GM12892 (cell line): Measurements from ENCODE around the gene SEMA6B.

ENCODE experiments used
- POLR2A ChIP-seq: IDR thresholded peaks from 2 replicates; pipeline ENCODE4 v1.6.1; 2011; ENCODE audit warnings: low read depth, low read length, control low read depth
- POLR2AphosphoS5 ChIP-seq: IDR thresholded peaks from 2 replicates; pipeline ENCODE4 v1.6.1; 2011; ENCODE audit warnings: low read depth, low read length, control low read depth
- TAF1 ChIP-seq: IDR thresholded peaks from 2 replicates; pipeline ENCODE4 v1.6.1; 2011; ENCODE audit warnings: low read depth, mild to moderate bottlenecking, control low read depth, low read length, borderline replicate concordance

DNA sequence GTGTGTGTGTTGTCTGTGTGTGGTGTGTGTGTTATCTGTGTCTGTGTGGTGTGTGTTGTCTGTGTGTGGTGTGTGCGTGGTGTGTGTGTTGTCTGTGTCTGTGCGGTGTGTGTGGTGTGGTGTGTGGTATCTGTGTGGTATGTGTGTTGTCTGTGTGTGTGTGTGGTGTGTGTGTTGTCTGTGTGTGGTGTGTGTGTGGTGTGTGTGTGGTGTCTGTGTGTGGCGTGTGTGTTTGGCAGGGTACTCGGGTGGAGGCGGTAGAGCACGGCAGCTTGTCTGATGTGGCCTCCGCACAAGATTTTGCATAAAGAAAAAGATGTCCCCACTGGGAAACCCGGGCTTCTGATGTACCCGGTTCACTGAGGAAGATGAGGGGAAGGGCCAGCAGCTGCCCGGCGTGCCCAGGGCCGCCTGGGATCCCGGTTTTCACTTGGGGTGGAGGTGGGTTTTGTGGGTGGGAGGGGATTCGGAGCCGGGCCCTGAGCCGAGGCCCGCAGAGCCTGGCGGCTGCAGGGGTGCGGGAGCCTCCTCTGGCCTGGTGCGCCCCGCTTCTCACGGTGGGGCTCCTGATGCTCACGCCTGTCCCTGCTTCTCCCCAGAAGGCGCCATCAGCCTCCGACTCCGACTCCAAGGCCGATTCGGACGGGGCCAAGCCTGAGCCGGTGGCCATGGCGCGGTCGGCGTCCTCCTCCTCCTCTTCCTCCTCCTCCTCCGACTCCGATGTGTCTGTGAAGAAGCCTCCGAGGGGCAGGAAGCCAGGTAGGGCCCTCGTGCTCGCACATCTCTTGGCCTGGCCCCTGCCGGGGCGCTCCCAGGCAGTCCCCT, 66.2 kb downstream of the SEMA6B start:
- TF ChIP-seq TAF1 (no peak), POLR2A (no peak), POLR2AphosphoS5 (no peak)
